B cell (primary cell): ENCODE data around the gene RNF26. TPM values are rescaled to one million over a fixed set of nuclear protein-coding genes. Genes with fewer than 3 reads are reported as not detected.

ENCODE experiments used
- ATAC-seq: fragments of 200-7000 bp; cut with Tn5 transposase; one replicate; pipeline ENCODE4 v1.10.0; 2021; ENCODE audit warnings: low read depth, mild to moderate bottlenecking, moderate number of reproducible peaks, moderate library complexity
- CTCF ChIA-PET: fragments of 350-600 bp; sonication (Branson Sonifier 250); formaldehyde crosslinking; loops from one replicate; lab custom pipeline; 2021; ENCODE audit warnings: antibody characterized with exemption, inconsistent platforms; lab: Charles Lee
- POLR2A ChIA-PET: fragments of 350-600 bp; sonication (Branson Sonifier 250); formaldehyde crosslinking; loops from one replicate; lab custom pipeline; 2021; ENCODE audit warnings: antibody characterized with exemption; lab: Charles Lee
- DNase-seq: peaks from one replicate; pipeline ENCODE4 v3.0.0; 2013
- H2AFZ ChIP-seq: 2 replicates; pipeline ENCODE4 v1.6.1; 2012; ENCODE audit warnings: mild to moderate bottlenecking, low read depth, low read length; ENCODE audit not compliant: insufficient read depth, poor library complexity, severe bottlenecking
- H3K27ac ChIP-seq, 2 donors: 1 replicate in 1 of 2; 2 replicates in 1 of 2; pipeline ENCODE4 v1.5.1; 2012 to 2013; ENCODE audit warnings: low read length in 2 of 2, mild to moderate bottlenecking in 2 of 2, moderate library complexity in 1 of 2
- H3K27me3 ChIP-seq, 4 experiments: fragments of 200-600 bp in 1 of 4; sonication (generic) in 1 of 4; replicated peaks in 1 of 4; 1 replicate in 2 of 4; 2 replicates in 2 of 4; pipeline versions ENCODE4 v1.6.1 to v1.7.0; 2013 to 2016; ENCODE audit warnings: low read length in 3 of 4, mild to moderate bottlenecking in 2 of 4, mixed read lengths in 1 of 4, moderate library complexity in 1 of 4; ENCODE audit not compliant: insufficient read depth in 4 of 4, control insufficient read depth in 3 of 4; ENCODE audit errors: control extremely low read depth in 1 of 4
- H3K36me3 ChIP-seq, 2 experiments: replicated peaks in 1 of 2; 1 replicate in 1 of 2; 2 replicates in 1 of 2; pipeline versions ENCODE4 v1.6.1 to v1.7.1; 2013; ENCODE audit warnings: low read length in 1 of 2; ENCODE audit not compliant: insufficient read depth in 2 of 2, control insufficient read depth in 1 of 2; ENCODE audit errors: control extremely low read depth in 1 of 2, extremely low read depth in 1 of 2
- H3K4me1 ChIP-seq, 2 donors: fragments of 200-600 bp in 1 of 2; sonication (generic) in 1 of 2; 1 replicate in 1 of 2; 2 replicates in 1 of 2; pipeline versions ENCODE4 v1.5.1 to v1.6.1; 2013 to 2017; ENCODE audit warnings: low read length in 2 of 2; ENCODE audit not compliant: control insufficient read depth in 2 of 2, insufficient read depth in 2 of 2
- H3K4me2 ChIP-seq: replicated peaks from 2 replicates; pipeline ENCODE3; 2012; ENCODE audit warnings: mild to moderate bottlenecking, low read depth, low read length; ENCODE audit not compliant: poor library complexity, severe bottlenecking
- H3K4me3 ChIP-seq, 5 experiments: fragments of 200-600 bp in 1 of 5; sonication (generic) in 1 of 5; 1 replicate in 3 of 5; 2 replicates in 2 of 5; pipeline versions ENCODE4 v1.5.1 to v1.7.0; 2011 to 2016; ENCODE audit warnings: low read length in 4 of 5, mild to moderate bottlenecking in 4 of 5, low read depth in 2 of 5, control low read depth in 1 of 5, moderate library complexity in 1 of 5; ENCODE audit not compliant: insufficient read depth in 1 of 5; ENCODE audit errors: control extremely low read depth in 1 of 5, extremely low read depth in 1 of 5
- H3K79me2 ChIP-seq: fragments of 200-600 bp; sonication (generic); one replicate; pipeline ENCODE4 v1.6.0; 2016; ENCODE audit warnings: low read length; ENCODE audit not compliant: control insufficient read depth, insufficient read depth
- H3K9ac ChIP-seq: fragments of 200-600 bp; sonication (generic); 2 replicates; pipeline ENCODE4 v1.6.1; 2017; ENCODE audit warnings: mild to moderate bottlenecking, low read length, moderate library complexity
- H3K9me3 ChIP-seq, 3 donors: one replicate each; pipeline versions ENCODE4 v1.6.1 to v1.7.1; 2013; ENCODE audit warnings: low read length in 2 of 3; ENCODE audit not compliant: control insufficient read depth in 2 of 3, insufficient read depth in 1 of 3; ENCODE audit errors: control extremely low read depth in 1 of 3
- H4K20me1 ChIP-seq: 2 replicates; pipeline ENCODE4 v1.6.0; 2012; ENCODE audit warnings: mild to moderate bottlenecking, low read length; ENCODE audit not compliant: insufficient read depth, control insufficient read depth, poor library complexity, severe bottlenecking
- H3K27ac Mint-ChIP-seq: one replicate; pipeline ENCODE4 v1.8.0; 2021; ENCODE audit warnings: mixed read lengths
- H3K27me3 Mint-ChIP-seq: one replicate; pipeline ENCODE4 v1.8.0; 2021; ENCODE audit warnings: mixed read lengths
- H3K4me1 Mint-ChIP-seq: one replicate; pipeline ENCODE4 v1.8.0; 2021; ENCODE audit warnings: mixed read lengths
- H3K4me3 Mint-ChIP-seq: one replicate; pipeline ENCODE4 v1.8.0; 2021; ENCODE audit warnings: mixed read lengths
- H3K9me3 Mint-ChIP-seq: one replicate; pipeline ENCODE4 v1.8.0; 2022; ENCODE audit warnings: mixed read lengths; ENCODE audit not compliant: insufficient read depth
- CTCF ChIP-seq: fragments of 200-600 bp; IDR thresholded peaks from one replicate; pipeline ENCODE4 v1.8.0; 2022; ENCODE audit warnings: antibody characterized with exemption, mild to moderate bottlenecking
- EZH2 ChIP-seq: IDR thresholded peaks from 2 replicates; pipeline ENCODE4 v1.6.1; 2012; ENCODE audit warnings: borderline replicate concordance, low read depth, mild to moderate bottlenecking, moderate library complexity, low read length; ENCODE audit not compliant: insufficient read depth, poor library complexity, severe bottlenecking
- WGBS: methylation state at CpG from one replicate; pipeline ENCODE4 v1.1.5; 2013; ENCODE audit warnings: missing lambda C conversion rate; ENCODE audit not compliant: insufficient coverage; 5-methylcytosine and 5-hydroxymethylcytosine counted together
- intact Hi-C: fragments of 100-400 bp; cut with micrococcal nuclease; formaldehyde crosslinking; loops from one replicate; pipeline ENCODE4 v1.10.0; 2022
- polyA plus RNA-seq: library from polyadenylated mRNA; depleted of rRNA; stranded (reverse); fragments of >200 nt; gene quantifications from 2 replicates; pipeline ENCODE4 v1.2.3, GENCODE V29; 2012
- total RNA-seq, 2 donors: library from RNA; stranded (reverse); fragments of 120-200 nt in 1 of 2; gene quantifications; 1 replicate in 1 of 2; 2 replicates in 1 of 2; pipeline versions ENCODE4 v1.2.3 to v1.2.4, GENCODE V29; 2013 to 2022

Gene RNF26
- total and polyA plus RNA-seq, 2 donors (not counting 1 experiment from before 2014, with no cell fraction given), result 15.5 to 21.8 TPM

GRCh38 chr11:119356349-119357031 is 22.2 kb downstream of the RNF26 start:
- Mint-ChIP-seq H3K9me3 (no peaks in the 10 kb centered on the region), H3K27ac (peak overlapping the region; percentile 35), H3K4me1 (peaks cover 16% of the 10 kb centered on the region), H3K4me3 (peak overlapping the region; percentile 93), H3K27me3 (peaks cover 42% of the 10 kb centered on the region)
- Histone ChIP-seq H3K36me3 (no peaks in the 10 kb centered on the region), H3K27ac (no peak overlapping the region), H4K20me1 (no peaks in the 10 kb centered on the region), H3K4me1 (peaks cover 3 to 17% of the 10 kb centered on the region in 2 donors), H3K79me2 (no peaks in the 10 kb centered on the region), H3K27me3 (peaks cover 0 to 39% (median 13%) of the 10 kb centered on the region in 4 experiments), H3K4me2 (peak overlapping the region; percentile 100), H3K9me3 (no peaks in the 10 kb centered on the region), H2AFZ (peak overlapping the region; percentile 99), H3K4me3 (peak overlapping the region; percentile 32 to 94 (median 70)), H3K9ac (peak overlapping the region; percentile 85)
- DNase-seq (peak; percentile 82), ATAC-seq (peak; percentile 88)
- intact Hi-C loops, result loop anchor here (1.0 to 2.0 kb wide), 2 partner anchors 22 to 25 kb away; partner anchors contain the start of genes RNF26 and USP2
- TF ChIP-seq CTCF (peak; percentile 100), EZH2 (no peak)
- WGBS, result under 1% methylated on average over 54 of the region's 54 CpGs
- ChIA-PET POLR2A (interaction anchor here (0.7 kb wide), 1 partner anchor 1527 kb away, joined by 4 read pairs; no protein-coding TSS in a partner anchor), CTCF (interaction anchor here (0.7 to 4.2 kb wide), 33 partner anchors 8 to 1096 kb away, joined by 3 to 61 read pairs (median 4); partner anchors contain the start of genes C1QTNF5, MFRP, RNF26 and USP2)

- ATAC-seq (no peak), DNase-seq (no peak)
- Histone ChIP-seq H3K27me3 (peaks cover 0 to 39% (median 11%) of the 10 kb centered on the region in 4 experiments), H3K9me3 (no peaks in the 10 kb centered on the region), H3K4me3 (peak overlapping the region in 4 of 5 experiments; percentile 54 to 94 (median 70)), H3K4me2 (peak overlapping the region; percentile 100), H3K27ac (no peak overlapping the region), H4K20me1 (no peaks in the 10 kb centered on the region), H3K79me2 (no peaks in the 10 kb centered on the region), H3K36me3 (no peaks in the 10 kb centered on the region), H3K9ac (peak overlapping the region; percentile 85), H3K4me1 (peaks cover 3 to 17% of the 10 kb centered on the region in 2 donors), H2AFZ (peak overlapping the region; percentile 99)
- intact Hi-C loops, result loop anchor here (2.0 kb wide), 1 partner anchor 22 kb away; the partner anchor contains the start of gene RNF26
- Mint-ChIP-seq H3K4me1 (peaks cover 16% of the 10 kb centered on the region), H3K27me3 (peaks cover 41% of the 10 kb centered on the region), H3K4me3 (peak overlapping the region; percentile 65), H3K9me3 (no peaks in the 10 kb centered on the region), H3K27ac (no peak overlapping the region)
- WGBS, result 67% methylated on average over 5 of the region's 13 CpGs
- ChIA-PET CTCF (interaction anchor here (0.7 to 4.2 kb wide), 16 partner anchors 8 to 751 kb away, joined by 3 to 61 read pairs (median 10); partner anchors contain the start of genes C1QTNF5, MFRP and USP2), POLR2A (no interaction called here)
- TF ChIP-seq EZH2 (no peak), CTCF (no peak)
Measured at GRCh38 chr11:119357074-119357473, 22.7 kb downstream of the RNF26 start.
